Hematopoietic multipotent progenitor cell (in vitro differentiated cells): ENCODE measurements around the gene MEG3. TPM values are rescaled to one million over a fixed set of nuclear protein-coding genes. Genes with fewer than 3 reads are reported as not detected.

Source experiments
- DNase-seq, 3 donors: peaks; one replicate each; pipeline ENCODE4 v3.0.0-alpha.2; 2011 to 2015; ENCODE audit warnings: low read depth in 2 of 3, low spot score in 2 of 3
- total RNA-seq: library from RNA; depleted of rRNA; stranded (reverse); fragments of >200 nt; gene quantifications from one replicate; pipeline ENCODE4 v1.2.3, GENCODE V29; 2012

The MEG3 gene
- total RNA-seq, 1 donor: 22.4 TPM

DNA sequence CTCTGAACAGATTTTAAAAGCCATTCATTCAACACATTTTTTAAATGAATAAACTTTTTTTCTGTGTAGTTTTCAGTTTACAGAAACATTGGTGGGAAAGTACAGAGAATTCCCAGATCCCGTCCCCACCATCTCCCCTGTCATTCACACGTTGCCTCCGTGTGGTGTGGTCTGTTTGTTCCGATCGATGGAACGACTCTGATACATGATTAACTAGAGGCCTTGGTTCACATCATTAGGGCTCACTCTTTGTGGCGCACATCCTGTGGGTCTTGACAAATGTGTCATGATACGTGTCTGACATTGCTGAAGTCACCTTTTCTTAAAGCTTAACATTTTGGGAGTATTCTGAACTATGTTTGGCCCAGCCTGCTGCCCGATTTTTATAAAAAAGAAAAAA is 18.5 kb downstream of the MEG3 start:
- no peak for DNase-seq

DNA sequence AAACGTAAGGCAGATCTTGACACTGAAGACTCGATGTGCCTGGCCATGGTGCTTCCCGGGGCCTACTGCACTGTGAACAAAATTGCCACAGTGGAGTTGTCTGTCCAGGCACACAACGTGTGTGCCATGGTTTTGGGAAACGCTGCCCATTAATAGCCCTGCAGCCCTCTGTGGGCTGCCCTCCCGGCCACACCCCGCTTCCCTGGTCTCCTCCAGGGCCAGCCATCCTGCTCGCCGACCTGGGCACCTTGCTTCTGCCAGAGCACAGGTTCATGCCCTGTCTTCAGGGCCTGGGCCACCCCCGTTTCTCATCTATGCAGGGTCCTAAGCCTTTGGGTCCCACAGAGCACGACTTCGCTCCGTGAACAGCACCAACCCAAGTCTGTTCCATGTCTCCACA is 18.9 kb downstream of the MEG3 start:
- DNase-seq: no peak

DNA sequence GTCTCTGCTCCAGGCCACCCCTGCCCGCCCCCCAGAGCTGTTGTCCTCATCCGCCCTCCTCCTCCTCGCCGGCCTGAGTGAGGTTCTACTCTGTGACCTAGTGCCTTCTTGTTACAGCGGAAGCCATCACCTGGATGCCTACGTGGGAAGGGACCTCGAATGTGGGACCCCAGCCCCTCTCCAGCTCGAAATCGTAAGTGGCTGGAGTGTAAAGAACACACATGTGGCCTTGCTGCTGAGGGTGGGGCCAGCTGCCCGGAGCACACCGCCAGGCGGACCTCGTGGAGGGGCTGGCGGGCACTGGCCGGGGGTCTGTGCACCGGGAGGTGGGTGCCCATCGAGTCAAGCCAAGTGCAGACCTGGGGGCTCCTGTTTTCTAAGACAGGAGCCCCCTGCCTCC is 19.4 kb downstream of the MEG3 start:
- DNase-seq: no peak

DNA sequence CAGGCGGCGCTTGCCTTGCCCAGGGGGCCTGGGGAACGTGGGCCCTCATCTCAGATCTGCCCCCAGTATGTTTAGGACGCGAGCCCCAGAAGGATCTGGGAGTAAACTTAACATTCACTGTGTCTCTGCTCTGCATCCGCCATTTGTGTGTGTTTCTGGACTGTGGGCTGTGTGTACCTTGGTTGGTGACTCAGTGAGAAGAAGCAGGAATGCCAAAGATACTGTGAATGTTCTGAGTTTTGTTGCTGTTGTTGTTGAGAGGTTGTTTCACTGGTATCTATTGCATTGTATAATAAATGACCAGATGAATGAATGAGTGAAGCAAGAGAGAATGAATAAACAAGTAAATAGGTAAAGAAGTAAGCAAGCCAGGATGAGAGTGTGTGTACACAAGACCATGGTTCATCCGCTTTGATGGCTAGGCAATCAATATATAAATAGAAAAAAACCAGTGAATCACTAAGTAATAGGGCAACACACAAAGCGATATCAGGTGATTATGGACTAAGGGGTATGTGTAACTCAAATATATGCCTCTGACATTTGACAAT is 20.5 kb downstream of the MEG3 start:
- no peak for DNase-seq

DNA sequence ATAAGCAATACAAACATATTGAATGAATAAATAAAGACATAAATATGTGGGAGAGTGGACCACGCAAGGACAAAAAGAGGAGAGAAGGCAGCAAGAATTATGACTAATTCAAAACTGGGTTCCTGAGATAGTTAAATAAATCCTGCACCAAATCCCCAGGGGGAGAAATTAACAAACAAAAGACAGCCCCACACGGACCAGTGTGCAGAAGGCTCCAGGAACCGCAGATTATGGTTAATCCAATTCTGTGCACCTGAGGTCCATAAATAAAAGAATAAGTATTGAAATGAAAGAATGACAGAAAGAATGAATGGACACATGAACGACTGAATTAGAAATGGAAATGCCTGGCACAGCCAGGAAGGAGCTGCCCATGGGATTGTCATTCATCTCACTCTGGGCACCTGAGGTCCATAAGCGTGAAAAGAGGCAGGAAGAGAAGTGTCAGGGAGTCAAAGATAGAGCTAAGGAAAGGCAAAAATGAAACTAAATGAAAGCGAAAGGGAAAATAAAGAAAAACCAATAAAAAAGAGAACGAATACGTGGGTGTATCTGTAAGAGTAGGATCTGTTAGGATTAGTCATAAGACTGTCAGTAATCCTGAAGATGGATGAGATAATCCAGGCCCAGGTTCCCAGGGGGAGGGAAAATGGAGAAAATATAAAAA is 23.3 kb downstream of the MEG3 start:
- peak in 2 of 3 donors; percentile 30 to 34 for DNase-seq

DNA sequence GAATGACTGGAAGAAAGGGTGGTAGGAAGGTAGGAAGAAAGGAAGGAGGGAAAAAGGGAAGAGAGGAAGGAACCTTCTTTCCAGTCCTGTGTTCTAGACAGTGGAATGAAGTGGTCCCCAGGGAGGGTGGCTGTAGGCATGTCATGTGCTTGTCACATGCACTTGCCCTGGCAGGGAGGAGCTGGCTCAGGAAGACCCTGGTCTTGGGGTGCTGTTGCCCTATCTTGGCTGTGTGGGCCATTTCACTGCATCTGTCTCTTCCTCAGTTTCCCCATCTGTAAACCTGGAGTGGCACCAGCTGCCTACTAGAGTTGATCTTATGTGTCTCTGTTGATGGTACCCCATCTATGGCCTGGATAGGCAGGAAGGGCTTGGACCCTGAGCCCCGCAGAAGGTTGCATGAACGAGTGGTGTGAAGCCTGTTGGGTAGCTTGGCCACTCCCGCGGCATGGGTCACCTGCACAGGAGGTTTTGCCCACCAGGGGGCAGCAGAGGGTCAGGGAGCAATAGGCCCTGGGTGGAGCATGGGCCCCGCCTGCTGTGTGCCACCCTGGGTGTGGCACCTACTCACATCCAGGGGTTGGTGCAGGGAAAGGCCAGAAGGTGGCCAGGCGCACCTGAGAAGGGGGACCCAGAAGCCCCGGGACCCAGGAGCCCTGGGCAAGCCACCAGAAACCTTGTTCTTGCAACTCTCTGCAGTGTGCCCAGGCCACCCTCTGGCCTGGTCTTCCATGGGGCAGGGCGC is 25.1 kb downstream of the MEG3 start:
- DNase-seq: peak; percentile 40 to 83 (median 66)

DNA sequence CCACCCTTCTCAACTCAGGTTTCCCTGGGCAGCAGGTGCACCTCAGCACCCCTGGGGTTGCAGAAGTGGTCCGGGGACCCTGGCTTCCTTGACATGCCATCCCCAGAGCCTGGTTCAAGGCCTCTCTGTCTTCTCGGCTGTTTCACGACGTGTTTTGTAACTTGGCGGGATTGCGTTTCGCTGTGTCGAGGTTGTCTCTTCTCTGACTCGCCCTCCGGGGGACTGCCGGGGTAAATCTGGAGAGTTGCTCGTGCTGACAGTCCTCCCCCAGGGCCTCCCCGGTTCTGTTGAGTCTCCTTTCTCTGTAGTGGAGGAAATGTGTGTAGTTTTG is 25.6 kb downstream of the MEG3 start:
- no peak for DNase-seq

DNA sequence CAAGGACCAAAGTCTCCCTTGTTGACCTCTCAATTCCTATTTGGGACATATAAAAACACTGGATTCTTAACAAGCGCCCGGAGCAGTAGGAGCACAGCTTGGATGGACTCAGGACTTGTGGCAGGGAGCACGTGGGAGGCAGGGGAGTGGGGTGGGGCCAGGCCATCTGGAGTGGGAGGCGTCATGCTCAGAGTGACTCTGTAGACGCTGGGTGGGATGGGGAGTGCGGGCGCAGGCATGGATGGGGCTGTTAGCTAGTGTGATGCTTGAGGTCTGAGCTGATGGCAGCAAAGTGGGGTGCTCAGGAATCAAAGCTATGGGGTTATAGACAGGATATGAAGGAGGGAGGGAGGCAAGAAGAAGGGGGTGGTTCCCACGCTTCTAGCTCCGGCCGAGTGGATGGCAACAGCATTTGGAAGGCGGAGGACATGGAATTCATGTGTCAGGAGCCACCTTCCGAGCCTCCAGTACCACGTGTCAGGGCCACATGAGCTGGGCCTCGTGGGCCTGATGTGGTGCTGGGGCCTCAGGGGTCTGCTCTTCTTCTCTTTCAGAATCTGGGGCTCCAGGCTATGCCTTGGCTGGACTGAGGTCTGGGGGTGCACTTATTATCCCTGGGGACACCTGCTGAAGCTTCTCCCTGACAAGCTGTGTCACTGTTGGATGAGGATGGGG is 26.2 kb downstream of the MEG3 start:
- DNase-seq: no peak

DNA sequence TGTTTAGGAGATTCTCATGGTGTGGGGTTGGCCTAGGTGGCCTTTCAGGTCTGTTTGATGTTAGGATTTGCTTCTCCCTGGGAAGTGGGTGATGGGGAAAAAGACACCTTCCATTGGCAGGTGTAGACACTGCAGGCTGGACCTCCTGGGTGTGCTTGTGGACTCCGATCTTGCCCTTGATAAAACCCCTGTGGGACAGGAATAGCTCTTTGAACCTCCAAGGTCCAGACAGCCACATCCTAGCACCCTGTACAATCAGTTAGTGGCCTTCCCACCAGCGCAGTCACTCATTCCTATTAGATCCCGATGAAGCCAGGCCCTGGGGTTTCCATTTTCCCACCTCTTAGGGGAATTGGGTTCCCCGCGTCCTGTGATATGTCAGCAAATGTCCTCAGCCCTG is 28.5 kb downstream of the MEG3 start:
- DNase-seq: no peak

DNA sequence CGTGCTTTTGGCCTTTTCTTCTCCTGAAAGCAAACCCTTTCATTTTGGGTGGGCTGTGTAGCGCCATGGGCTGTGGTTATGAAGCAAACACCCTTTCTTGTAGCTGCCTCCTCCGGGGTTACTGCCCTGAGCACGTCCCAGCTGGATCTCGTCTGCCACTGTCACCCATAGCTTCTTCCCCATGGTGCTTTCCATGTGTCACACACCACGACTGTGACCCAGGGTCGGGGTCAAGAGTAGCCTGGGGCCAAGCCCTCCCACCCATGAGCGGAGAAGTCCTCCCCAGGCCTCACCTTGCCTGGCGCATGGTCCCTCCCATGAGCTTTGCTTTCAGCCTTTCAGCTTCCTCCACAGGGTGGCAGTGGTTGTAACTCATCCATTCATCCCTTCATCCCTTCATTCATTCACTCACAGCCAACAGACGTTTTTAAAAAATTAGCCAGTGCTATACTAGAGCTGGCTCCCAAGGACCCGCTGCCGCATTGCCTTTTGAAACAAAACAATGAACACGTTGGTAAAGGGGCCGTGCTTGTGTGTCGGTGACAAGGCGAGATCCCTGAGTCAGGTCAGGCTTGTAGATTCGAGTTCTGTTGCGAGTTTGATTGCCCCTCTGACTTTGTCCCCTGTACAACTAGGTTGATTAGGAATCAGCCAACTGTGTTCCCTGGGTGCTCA is 29.5 kb downstream of the MEG3 start:
- DNase-seq: no peak

DNA sequence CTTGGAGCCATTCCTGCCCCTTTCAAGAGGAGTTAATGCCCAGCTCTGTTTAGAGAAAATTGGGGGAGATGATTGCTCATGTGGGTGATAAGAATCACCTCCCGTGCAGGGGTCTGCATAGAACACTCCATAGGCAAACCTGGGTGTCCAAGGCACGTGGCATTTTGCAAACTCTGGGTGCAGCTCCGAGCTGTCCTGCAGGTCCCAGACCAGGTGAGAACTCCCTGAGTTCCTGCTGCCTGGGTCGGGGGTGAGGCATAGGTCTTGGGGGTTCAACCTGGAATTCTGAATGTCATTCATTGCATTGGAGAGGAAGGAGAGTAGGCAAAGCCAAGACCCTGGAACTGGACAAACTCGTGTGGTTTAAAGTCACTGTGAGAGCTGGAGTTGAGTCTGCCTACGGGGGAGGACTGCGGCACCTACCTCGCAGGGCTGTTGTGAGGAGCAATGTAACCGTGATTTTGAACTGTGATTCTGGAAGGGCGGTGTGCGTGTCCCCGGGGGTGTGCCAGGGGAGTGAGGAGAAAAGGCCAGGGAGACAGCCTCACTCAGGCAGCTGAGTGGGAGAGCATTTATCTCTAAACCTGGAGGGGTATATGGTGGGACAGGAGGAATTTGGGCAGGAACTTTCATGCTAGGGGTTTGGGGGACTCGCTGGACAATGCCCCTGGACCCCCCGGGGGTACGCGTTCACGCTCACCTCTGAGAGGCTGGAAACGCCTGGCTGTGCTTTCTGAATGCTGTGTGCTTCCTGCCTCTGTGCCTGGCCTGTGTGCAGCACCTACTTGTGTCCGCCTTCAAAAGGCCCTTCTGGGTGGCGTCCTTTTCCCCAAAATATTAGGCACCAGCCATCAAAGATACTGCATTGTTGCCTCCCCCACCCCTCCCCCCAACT is 30.4 kb downstream of the MEG3 start:
- DNase-seq: no peak

DNA sequence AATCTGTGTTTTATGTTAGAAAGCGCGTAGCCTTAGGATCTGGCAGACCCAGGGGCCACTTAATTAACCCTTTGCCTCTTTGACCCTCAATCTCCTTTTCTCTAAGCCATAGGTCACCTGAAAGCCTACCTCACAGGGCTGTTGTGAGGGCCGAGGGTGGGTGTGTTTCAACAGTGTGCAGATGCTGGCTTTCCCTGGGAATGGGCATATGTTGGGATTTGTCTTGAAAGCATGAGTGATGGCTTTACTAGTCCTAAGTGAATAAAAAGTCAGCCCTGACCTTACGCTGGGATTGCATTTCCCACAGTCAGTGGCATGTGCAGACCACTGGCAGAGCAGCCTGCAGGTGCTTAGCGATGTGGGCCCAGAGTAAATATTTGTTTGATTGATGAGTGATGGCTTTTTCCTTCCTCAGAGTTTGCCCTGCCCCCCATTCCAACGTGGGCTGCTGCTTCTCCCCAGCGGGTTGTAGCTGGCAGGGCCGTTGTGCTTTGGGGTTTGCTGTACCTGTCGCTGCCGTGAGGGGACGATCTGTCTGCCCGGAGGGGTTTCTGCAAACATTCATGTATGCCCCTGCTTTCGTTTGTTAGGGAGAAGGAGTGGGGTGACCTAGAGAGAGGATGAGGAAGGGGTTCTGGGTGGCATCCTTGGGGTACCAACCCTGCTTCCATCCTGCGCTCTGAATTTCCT is 31.5 kb downstream of the MEG3 start:
- DNase-seq: no peak

DNA sequence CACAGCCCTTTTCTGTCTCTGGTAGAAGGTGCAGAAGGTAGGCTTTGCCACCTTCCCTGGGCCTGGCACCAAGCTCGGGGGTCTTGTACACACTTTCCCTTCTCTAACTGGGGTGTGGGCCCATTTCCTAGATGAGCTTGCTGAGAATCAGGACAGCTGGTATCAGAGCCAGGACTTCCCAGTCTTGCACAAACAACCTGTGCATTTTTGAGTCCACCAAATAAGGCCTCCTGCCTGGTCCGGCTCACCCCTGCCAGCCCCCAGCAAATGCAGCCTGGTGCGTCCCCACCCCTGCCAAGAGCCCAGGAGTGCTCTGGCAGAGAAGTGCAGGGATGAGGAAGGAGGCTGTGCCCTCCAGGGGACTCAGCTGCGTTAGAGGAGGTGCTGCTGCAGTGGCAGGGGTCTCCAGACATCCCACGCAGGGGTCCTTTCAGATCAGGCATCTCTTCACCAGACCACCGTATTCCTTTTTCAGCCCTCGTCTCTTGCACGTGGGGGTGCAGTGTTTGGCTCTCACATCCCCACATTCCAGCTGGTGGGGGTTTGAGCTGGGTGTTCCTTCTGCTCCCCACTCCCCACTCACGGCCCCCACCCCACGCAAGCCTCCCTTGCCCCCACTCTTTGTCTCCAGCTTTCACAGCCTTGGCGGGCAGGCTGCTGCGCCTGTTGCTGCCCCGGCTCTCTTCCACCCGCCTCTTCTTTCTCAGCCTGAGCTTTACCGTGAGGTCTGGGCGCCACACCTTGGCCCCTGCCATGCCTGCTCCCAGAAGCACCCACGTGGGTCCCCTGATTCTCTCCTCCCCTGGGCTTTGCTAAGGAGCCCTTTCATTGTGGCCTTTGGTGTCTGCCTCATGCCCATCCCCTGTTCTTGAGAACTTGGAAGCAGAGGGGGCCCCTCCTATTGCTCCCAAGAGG is 32.3 kb downstream of the MEG3 start:
- no peak for DNase-seq

DNA sequence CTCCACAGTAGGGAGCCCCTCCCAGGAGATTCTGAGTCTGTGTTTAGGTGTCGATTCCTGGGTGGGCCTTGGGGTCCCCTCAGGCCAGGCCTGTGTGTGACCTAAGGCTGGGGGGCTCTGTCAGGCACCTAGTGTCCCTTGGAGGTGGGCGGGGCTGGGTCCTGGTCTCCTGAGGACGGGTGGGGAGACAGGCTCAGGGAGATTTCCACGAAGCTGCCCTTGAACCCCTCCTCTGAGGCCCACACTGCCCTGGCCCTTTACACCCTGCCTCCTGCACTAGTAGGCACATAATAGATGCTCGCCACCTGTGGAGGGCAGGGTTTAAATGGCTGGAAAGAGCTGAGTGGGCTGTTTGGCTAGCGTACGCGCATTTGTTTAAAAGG is 32.9 kb downstream of the MEG3 start:
- no peak for DNase-seq

DNA sequence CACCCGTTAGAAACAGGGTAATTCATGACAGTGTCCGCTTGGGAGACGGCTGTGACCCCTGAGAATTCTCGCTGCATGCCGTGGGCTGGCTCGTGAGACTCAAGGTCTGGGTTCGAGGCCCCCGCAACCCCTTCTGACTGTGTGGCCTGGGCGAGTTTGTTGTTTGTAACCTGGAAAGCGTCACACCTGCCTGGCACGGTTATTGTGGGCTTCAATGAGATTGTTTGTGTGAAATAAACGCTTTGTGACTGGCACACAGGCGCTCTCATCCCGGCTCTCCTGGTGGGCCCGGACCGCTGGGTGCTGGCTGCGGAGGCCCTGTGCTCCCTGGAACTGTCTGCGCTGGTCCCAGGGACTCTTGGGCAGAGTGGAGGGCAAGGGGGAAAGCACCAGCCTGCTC is 33.9 kb downstream of the MEG3 start:
- no peak for DNase-seq

DNA sequence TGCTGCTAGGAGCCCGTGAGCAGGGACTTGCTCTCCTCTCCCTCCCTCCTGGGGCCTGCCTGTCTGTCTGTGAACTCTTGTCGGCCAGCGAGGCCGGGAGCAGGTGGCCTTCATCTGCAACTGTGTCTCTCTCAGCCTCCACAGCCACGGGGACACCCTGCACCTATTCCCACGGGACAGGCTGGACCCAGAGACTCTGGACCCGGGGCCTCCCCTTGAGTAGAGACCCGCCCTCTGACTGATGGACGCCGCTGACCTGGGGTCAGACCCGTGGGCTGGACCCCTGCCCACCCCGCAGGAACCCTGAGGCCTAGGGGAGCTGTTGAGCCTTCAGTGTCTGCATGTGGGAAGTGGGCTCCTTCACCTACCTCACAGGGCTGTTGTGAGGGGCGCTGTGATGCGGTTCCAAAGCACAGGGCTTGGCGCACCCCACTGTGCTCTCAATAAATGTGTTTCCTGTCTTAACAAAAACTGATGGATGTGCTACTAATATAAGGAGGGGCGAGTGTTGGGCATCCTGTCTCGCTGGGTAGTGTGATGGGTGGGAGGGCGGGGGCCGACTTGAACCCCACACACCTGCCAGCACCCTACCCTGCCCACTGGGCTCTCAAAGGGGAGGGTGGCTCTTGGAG is 34.8 kb downstream of the MEG3 start:
- no peak for DNase-seq

DNA sequence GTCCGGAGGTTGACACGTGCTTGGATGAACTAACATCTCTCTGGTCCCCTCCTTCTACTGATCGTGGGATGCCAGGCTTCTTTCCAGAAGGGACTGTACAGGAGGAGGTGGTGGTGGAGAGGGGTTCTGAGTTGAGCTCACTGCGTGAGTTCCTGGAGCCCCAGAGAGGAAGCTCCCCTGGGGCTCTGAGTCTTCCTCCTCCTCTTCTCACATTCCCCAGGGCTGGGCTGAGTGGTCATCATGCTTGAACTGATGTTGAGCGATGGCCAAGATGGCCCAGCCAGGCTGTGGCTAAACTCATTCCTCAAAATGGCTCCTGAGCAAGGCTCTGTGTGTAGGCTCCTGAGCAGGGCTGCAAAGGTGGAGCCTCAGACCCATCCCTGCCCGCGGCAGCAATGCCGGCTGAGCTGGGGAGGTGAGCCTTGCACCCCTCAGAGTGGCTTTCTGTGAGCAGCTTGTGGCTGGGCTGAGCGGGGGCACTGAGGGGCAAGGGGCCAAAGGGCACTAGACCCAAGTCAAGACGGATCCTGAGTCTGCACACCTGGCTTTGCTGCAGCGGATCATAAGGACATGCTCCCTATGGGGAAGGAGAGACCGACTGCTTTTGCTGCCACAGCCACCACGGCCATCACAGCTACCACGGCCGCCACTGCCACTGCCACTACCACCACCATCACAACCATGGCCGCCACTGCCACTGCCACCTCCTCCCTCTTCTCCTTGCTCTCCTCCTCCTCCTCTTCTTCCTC is 35.4 kb downstream of the MEG3 start:
- DNase-seq: no peak

DNA sequence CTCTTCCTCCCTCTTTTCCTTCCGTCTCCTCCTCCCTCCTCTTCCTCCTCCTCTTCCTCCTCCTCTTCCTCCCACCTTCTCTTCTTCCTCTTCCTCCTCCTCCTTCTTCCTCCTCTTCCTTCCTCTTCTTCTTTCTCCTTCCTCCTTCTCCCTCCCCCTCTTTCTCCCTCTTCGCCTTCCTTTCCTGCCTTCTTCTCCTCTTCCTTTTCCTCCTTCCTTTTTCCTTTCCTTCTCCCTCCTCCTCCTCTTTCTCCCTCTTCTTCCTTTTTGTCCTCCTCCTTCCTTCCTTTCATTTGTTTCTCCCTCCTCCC is 36.0 kb downstream of the MEG3 start:
- DNase-seq: no peak
